ENCODE data around the gene NKD1. TPM values are rescaled to one million over a fixed set of nuclear protein-coding genes. Genes with fewer than 3 reads are reported as not detected.
A peak's percentile ranks its signal among the peaks of the same experiment; 100 is the strongest.

Gene NKD1
- total RNA-seq, 1 donor from 2014 or later, result 3.9 TPM

GRCh38 chr16:50625374-50625773 lies 77.2 kb downstream of the NKD1 start:
- no peak for DNase-seq (ENCODE audit: low spot score)
- no peak for ATAC-seq

GRCh38 chr16:50626868-50627267 lies 78.7 kb downstream of the NKD1 start:
- DNase-seq (ENCODE audit: low spot score), result no peak
- ATAC-seq, result no peak

- ATAC-seq (peak; percentile 44), DNase-seq (ENCODE audit: low spot score) (no peak)
These were observed 79.2 kb downstream of the NKD1 start for GRCh38 chr16:50627419-50627818.

- ATAC-seq (no peak), DNase-seq (ENCODE audit: low spot score) (no peak)
These were observed 80.1 kb downstream of the NKD1 start for GRCh38 chr16:50628156-50628802.

- DNase-seq (ENCODE audit: low spot score) (no peak), ATAC-seq (no peak)
These were observed 81.1 kb downstream of the NKD1 start for GRCh38 chr16:50629334-50629733.

GRCh38 chr16:50630394-50631020 lies 82.3 kb downstream of the NKD1 start:
- DNase-seq (ENCODE audit: low spot score), result no peak
- no peak for ATAC-seq

GRCh38 chr16:50631249-50631984 lies 83.2 kb downstream of the NKD1 start:
- DNase-seq (ENCODE audit: low spot score) (no peak), ATAC-seq (no peak)

- no peak for ATAC-seq
- DNase-seq (ENCODE audit: low spot score), result no peak
These were observed 83.9 kb downstream of the NKD1 start for GRCh38 chr16:50631985-50632576.

- ATAC-seq, result no peak
- DNase-seq (ENCODE audit: low spot score), result no peak
These were observed 85.0 kb downstream of the NKD1 start for GRCh38 chr16:50632927-50633800.

- ATAC-seq, result no peak
- DNase-seq (ENCODE audit: low spot score), result no peak
These were observed 85.9 kb downstream of the NKD1 start for GRCh38 chr16:50634090-50634489.

- DNase-seq (ENCODE audit: low spot score) (no peak), ATAC-seq (no peak)
These were observed 86.8 kb downstream of the NKD1 start for GRCh38 chr16:50634947-50635346.

- DNase-seq (ENCODE audit: low spot score) (no peak), ATAC-seq (no peak)
These were observed 87.6 kb downstream of the NKD1 start for GRCh38 chr16:50635505-50636392.

- ATAC-seq (no peak), DNase-seq (ENCODE audit: low spot score) (no peak)
These were observed 88.7 kb downstream of the NKD1 start for GRCh38 chr16:50636753-50637374.

- ATAC-seq (no peak), DNase-seq (ENCODE audit: low spot score) (no peak)
These were observed 89.8 kb downstream of the NKD1 start for GRCh38 chr16:50637716-50638602.

GRCh38 chr16:50638816-50639670 lies 90.8 kb downstream of the NKD1 start:
- no peak for ATAC-seq
- DNase-seq (ENCODE audit: low spot score), result no peak

GRCh38 chr16:50640391-50640790 lies 92.2 kb downstream of the NKD1 start:
- no peak for DNase-seq (ENCODE audit: low spot score)
- ATAC-seq, result no peak

Data from left lobe of liver (tissue), 2 donors.